Effector memory CD4-positive, alpha-beta T cell (primary cell): Measurements from ENCODE around the gene EEF1AKMT3.
A peak's percentile ranks its signal among the peaks of the same experiment; 100 is the strongest.
"Not testable (repeated sequence)": the region's sequence is repeated elsewhere in the genome, so short reads cannot be mapped to it uniquely, and the experiment has no call there.

Experiments used
- DNase-seq, 3 donors: peaks; one replicate each; pipeline ENCODE4 v3.0.0-alpha.2; 2020
- H3K27ac ChIP-seq: 2 replicates; pipeline ENCODE4 v1.7.0; 2013; ENCODE audit warnings: mild to moderate bottlenecking, low read length, moderate library complexity; ENCODE audit not compliant: insufficient read depth, poor library complexity, severe bottlenecking
- H3K27me3 ChIP-seq: replicated peaks from 2 replicates; pipeline ENCODE4 v1.7.0; 2013; ENCODE audit warnings: mild to moderate bottlenecking, low read length; ENCODE audit not compliant: insufficient read depth, control insufficient read depth, poor library complexity, severe bottlenecking
- H3K36me3 ChIP-seq: 2 replicates; pipeline ENCODE4 v1.7.0; 2013; ENCODE audit warnings: mild to moderate bottlenecking, low read length, moderate library complexity; ENCODE audit not compliant: control insufficient read depth, insufficient read depth
- H3K4me1 ChIP-seq: 2 replicates; pipeline ENCODE4 v1.7.0; 2013; ENCODE audit warnings: low read length, mild to moderate bottlenecking; ENCODE audit not compliant: control insufficient read depth, insufficient read depth, poor library complexity, severe bottlenecking
- H3K4me3 ChIP-seq: 2 replicates; pipeline ENCODE4 v1.7.0; 2013; ENCODE audit warnings: low read length, low read depth, mild to moderate bottlenecking; ENCODE audit not compliant: insufficient read depth, poor library complexity, severe bottlenecking
- H3K9me3 ChIP-seq: 2 replicates; pipeline ENCODE4 v1.7.0; 2013; ENCODE audit warnings: mild to moderate bottlenecking, low read length, moderate library complexity; ENCODE audit not compliant: control insufficient read depth

The EEF1AKMT3 gene

DNA sequence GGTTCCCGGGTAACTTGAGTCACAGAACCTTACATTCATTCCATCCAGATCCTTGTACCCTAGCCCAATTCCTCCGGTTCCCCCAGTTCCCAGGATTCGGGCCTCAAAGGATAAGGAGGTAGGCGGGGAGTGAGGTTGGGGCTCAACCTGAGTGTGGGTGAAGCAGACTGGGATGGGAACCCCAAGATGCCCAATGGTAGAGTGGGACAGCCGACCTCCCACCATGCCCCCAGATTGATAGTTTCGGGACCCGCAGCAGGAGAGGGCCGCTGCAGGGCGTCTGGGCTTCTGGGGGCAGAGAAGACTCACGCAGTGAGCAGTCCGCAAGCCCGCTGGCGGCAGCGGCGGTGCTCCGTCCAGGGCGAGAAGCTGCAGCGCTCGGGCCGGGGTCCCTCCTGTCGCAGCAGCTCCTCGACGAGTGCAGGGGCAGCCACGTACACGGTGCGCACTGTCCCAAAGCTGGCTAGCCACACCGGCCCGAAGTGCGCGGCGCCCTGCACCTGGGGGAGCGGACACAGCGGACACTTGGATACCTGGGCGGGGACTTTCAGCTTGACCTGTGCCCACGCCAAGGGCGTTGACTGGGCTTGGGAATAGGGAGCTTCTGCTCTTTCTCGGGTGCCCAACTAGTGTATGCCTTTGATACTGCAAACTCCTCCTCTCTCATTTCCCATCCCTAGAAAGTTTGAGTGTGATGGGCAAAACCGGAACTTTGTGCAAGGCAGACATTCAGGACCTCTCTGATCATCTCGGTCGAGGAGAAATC, 6.5 kb upstream of the EEF1AKMT3 start:
- no peak for DNase-seq
- Histone ChIP-seq H3K27me3 (peaks cover 19% of the 10 kb centered on the region), H3K9me3 (no peaks in the 10 kb centered on the region), H3K27ac (no peak overlapping the region), H3K4me3 (peak overlapping the region; percentile 68), H3K4me1 (peaks cover 29% of the 10 kb centered on the region), H3K36me3 (peaks cover 3% of the 10 kb centered on the region)

DNA sequence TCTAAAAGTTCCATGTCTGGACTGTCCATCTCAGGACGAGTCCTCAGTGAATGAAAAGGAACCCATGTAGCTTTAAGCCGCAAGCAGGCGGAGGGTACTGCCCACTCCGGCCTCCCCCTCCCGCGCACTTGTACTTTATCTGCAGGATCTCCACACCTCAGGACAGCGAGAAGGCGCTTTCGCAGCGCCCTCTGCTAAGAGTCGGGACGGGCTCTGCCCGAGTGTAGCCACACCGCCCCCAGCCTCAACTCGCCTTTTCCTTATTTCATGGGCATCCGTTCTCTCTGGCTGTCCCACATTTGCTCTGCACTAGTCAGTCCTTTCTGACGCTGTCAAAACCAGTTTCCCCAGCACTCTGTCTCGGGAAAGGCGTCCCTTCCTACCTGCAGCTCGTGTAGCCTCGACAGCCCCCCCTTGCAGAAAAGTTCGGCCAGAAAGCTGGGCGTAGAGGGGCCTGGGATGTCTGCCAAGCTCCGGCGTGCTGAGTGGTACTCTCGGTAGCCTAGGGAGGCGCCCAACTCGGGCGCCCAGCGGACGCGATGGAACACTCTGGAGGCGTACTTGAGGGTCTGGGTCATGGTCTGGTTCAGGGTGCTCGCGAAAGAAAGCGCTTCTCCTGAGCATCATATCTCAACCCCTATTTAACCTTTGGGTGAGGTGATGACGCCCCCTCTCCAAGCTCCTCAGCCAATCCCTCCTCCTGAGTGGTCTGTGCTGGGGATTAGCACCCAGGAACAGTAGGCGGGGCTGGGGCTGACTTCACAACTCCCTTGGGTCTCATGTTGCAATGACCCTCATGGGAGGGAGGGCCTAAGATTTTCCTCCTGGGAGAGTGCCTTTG, 5.7 kb upstream of the EEF1AKMT3 start, which contains the start of gene CYP27B1:
TSS of gene CYP27B1 (minus strand) at position 615 of the 841 bp plus-strand sequence. CDS start at position 578, 37 bp downstream.
- Histone ChIP-seq H3K4me3 (peak within 1 kb of the TSS; percentile 68), H3K4me1 (peaks cover 29% of the 10 kb centered on the region), H3K36me3 (peaks cover 3% of the 10 kb centered on the region), H3K27me3 (peaks cover 19% of the 10 kb centered on the region), H3K9me3 (no peaks in the 10 kb centered on the region), H3K27ac (no peak within 1 kb of the TSS)
- DNase-seq, result no peak

DNA sequence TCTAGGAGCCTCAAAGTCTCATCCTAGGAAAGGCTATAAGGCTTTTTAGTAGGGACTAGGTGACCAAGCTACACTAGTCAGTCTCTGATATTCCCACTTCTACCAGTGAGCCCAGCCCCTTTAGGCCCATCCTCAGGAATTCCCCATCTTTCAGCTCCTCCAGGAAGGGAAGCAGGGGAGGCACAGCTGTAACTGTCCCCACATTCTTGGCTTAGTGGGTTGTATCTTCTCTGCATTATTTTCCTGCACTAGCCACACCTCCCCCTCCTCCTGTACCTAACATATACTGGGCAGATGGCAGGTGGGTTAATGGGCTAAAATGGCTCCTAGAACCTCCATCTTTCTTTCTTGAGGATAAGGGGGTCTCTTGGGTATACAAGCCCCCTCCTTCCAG, 5.1 kb upstream of the EEF1AKMT3 start:
- H3K36me3 ChIP-seq, result peaks cover 3% of the 10 kb centered on the region
- H3K27me3 ChIP-seq, result peaks cover 19% of the 10 kb centered on the region
- H3K9me3 ChIP-seq, result no peaks in the 10 kb centered on the region
- peaks cover 29% of the 10 kb centered on the region for H3K4me1 ChIP-seq
- no peak overlapping the region for H3K27ac ChIP-seq
- no peak for DNase-seq
- no peak overlapping the region for H3K4me3 ChIP-seq

DNA sequence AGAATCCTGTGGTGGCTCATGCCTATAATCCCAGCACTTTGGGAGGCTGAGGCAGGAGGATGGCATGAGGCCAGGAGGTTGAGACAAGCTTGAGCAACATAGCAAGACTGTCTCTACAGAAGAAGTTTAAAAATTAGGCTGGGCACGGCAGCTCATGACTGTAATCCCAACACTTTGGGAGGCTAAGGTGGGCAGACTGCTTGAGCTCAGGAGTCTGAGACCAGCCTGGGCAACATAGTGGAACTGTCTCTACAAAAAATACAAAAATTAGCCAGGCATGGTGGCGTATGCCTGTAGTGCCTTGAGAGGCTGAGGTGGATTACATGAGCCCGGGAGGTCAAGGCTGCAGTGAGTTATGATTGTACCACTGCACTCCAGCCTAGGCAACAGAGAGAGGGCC, 4.5 kb upstream of the EEF1AKMT3 start:
- no peak overlapping the region for H3K4me3 ChIP-seq
- DNase-seq, result no peak
- H3K9me3 ChIP-seq, result no peaks in the 10 kb centered on the region
- H3K4me1 ChIP-seq, result peaks cover 31% of the 10 kb centered on the region
- no peak overlapping the region for H3K27ac ChIP-seq
- H3K36me3 ChIP-seq, result peaks cover 3% of the 10 kb centered on the region
- H3K27me3 ChIP-seq, result peaks cover 19% of the 10 kb centered on the region

DNA sequence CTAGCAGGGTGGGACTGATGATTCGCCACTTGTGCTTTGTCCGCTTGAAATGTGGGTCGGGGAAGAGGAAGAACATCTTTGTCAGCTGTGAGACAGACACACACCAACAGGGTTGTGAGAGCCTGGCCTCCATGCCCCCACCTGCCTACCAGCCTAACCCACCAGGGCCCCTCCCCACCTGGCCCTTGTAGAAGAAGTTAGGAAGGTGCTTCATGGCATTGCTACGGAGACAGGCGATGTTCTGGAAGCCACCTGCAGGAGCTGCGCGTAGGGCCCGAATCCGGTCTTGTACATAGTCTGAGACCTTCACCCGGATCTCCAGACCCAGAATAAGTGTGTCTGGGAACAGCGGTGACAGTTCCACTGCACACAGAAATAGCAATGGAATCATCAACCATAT, 2.8 kb upstream of the EEF1AKMT3 start:
- Histone ChIP-seq H3K4me1 (peaks cover 27% of the 10 kb centered on the region), H3K27ac (no peak overlapping the region), H3K27me3 (peaks cover 14% of the 10 kb centered on the region), H3K9me3 (no peaks in the 10 kb centered on the region), H3K36me3 (peaks cover 3% of the 10 kb centered on the region), H3K4me3 (no peak overlapping the region)
- no peak for DNase-seq

DNA sequence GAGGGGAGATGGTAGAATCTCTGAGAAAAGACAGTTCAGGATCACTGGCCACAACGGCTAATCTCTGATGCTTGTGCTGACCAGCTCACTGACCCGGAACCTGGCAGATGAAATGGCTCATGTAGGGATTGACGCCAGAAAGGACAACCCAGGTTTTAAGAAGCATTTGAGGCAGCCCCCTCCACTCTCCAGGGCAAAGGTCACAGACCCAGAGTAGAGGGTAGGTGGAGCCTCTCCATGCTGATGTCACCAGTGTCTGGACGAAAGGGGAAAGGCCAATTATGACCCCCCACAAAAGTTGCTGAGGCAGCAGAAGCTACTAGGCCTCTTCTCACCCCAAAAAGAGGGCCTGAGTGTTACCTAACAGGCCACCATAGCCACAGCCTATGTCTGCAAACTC, 1.7 kb upstream of the EEF1AKMT3 start:
- DNase-seq, result no peak
- Histone ChIP-seq H3K36me3 (peaks cover 3% of the 10 kb centered on the region), H3K27ac (peak overlapping the region; percentile 76), H3K4me1 (peaks cover 16% of the 10 kb centered on the region), H3K4me3 (no peak overlapping the region), H3K9me3 (no peaks in the 10 kb centered on the region), H3K27me3 (peaks cover 10% of the 10 kb centered on the region)

DNA sequence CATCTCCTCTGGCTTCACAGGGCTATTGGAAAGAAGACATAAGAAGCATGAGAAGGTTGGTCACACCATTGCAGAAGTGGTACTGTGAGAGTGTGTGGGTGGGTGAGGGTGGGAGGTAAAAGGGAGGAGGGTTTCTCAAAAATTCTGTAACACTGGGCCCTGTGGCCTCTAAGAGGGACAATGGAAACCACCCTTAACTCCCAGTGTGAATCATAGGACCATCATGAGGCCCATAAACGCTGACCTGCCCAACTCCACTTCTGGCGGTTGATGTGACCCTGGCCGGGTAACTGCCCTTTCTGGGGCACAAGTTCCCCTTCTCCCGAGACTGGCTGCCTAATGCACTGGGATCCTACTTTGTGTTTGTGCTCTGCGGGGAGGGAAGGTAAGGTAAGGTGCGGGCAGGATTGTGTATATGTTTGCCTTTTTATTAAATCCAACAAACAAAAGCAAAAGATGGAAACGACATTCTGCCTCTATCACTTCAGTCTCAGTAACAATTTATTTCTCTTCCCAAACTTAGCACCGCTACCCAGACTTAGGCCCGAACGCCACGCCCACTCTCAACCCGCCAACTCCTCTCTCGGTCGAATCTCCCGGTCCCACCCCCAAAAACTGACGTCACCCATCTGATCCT, 1.1 kb upstream of the EEF1AKMT3 start:
- Histone ChIP-seq H3K9me3 (no peaks in the 10 kb centered on the region), H3K4me1 (peaks cover 10% of the 10 kb centered on the region), H3K27me3 (peaks cover 6% of the 10 kb centered on the region), H3K36me3 (peaks cover 3% of the 10 kb centered on the region), H3K4me3 (peak overlapping the region; percentile 75), H3K27ac (peak overlapping the region; percentile 76)
- DNase-seq, result peak; percentile 66 to 78 (median 74)

DNA sequence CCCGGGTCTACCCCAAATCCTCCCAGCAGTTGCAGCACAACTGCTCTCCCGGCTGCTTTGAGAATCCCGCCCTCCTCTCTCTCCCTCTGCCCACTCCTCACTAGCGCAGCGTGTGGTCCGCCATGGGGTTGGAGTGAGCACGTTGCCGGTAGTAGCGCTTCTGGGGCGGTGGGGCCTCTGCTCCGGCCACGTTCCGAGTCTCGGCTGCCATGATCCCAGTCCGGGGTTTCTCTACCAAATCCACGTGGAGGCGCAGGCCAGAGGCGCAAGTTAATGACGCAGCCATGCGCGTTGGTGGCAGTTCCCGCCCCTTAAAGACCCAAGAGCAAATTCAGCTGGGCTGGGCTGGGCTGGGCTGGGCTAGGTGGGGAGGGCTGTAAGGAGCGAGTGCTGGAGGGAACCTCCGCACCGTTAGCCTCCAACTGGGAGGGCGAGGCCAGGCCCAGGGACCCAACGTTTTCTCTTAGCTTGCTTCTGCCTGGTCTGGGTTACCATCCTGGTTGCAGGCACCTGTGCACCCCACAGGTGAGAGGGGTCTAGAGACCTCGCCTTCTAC, 463 bp upstream of the EEF1AKMT3 start, which contains the start of gene METTL1:
TSS of gene METTL1 (minus strand) at position 233 of the 556 bp plus-strand sequence. CDS start at position 211, 22 bp downstream.
- Histone ChIP-seq H3K4me1 (peaks cover 4% of the 10 kb centered on the region), H3K27me3 (peaks cover 1% of the 10 kb centered on the region), H3K27ac (peak within 1 kb of the TSS; percentile 76), H3K9me3 (no peaks in the 10 kb centered on the region), H3K4me3 (peak within 1 kb of the TSS; percentile 75), H3K36me3 (peaks cover 3% of the 10 kb centered on the region)
- DNase-seq, result peak; percentile 76 to 88 (median 86)

DNA sequence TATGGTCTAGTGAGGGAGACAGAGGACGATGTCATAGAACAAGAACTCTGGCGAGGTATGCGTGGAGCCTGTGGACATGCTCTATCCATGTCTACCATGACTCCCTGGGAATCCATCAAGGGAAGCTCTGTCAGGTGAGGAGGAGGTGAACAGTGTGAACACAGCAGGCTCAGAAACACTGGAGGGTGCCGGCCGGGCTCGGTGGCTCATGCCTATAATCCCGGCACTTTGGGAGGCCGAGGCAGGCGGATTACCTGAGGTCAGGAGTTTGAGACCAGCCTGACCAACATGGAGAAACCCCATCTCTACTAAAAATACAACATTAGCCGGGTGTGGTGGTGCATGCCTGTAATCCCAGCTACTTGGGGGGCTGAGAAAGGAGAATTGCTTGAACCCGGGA, 2.2 kb downstream of the EEF1AKMT3 start:
- H3K27me3 ChIP-seq, H3K9me3 ChIP-seq, H3K27ac ChIP-seq, DNase-seq, H3K4me3 ChIP-seq, H3K4me1 ChIP-seq, H3K36me3 ChIP-seq: not testable (repeated sequence)
